GM23248 (cell line): ENCODE results near the gene UBR2.

ENCODE experiments used
- EZH2 ChIP-seq: fragments of 200-600 bp; sonication (generic); IDR thresholded peaks from 2 replicates; pipeline ENCODE4 v1.6.1; 2018; ENCODE audit warnings: antibody characterized with exemption, mild to moderate bottlenecking; ENCODE audit not compliant: insufficient read depth, poor library complexity, severe bottlenecking
- EZH2phosphoT487 ChIP-seq: fragments of 200-600 bp; sonication (generic); IDR thresholded peaks from 2 replicates; pipeline ENCODE4 v1.6.1; 2018; ENCODE audit warnings: antibody characterized with exemption, moderate library complexity, mild to moderate bottlenecking, low read depth; ENCODE audit not compliant: insufficient read depth

GRCh38 chr6:42555477-42556457 lies 8.1 kb upstream of the UBR2 start:
- TF ChIP-seq EZH2 (no peak), EZH2phosphoT487 (no peak)
